ENCODE data around the gene SNX27.

The SNX27 gene

DNA sequence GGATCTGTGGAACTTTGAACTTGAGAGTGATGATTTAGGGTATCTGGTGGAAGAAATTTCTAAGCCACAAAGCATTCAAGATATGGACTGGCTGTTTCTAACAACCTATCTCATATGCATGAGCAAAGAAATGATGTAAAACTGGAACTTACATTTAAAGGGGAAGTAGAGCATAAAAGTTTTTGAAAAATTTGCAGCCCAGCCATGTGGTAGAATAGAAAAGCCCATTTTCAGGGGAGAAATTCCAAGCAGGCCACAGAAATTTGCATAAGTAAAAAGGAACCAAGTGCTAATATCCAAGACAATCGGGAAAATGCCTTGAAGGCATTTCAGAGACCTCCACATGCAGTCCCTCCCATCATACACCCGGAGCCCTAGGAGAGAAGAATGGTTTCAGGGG, 125.2 kb downstream of the SNX27 start:
- no peak for DNase-seq (ENCODE audit: low read depth)
- H3K4me3 ChIP-seq (replicated peaks; ENCODE audit: low read depth, low read length): no peak overlapping the region
- TF ChIP-seq, protein P1, sequence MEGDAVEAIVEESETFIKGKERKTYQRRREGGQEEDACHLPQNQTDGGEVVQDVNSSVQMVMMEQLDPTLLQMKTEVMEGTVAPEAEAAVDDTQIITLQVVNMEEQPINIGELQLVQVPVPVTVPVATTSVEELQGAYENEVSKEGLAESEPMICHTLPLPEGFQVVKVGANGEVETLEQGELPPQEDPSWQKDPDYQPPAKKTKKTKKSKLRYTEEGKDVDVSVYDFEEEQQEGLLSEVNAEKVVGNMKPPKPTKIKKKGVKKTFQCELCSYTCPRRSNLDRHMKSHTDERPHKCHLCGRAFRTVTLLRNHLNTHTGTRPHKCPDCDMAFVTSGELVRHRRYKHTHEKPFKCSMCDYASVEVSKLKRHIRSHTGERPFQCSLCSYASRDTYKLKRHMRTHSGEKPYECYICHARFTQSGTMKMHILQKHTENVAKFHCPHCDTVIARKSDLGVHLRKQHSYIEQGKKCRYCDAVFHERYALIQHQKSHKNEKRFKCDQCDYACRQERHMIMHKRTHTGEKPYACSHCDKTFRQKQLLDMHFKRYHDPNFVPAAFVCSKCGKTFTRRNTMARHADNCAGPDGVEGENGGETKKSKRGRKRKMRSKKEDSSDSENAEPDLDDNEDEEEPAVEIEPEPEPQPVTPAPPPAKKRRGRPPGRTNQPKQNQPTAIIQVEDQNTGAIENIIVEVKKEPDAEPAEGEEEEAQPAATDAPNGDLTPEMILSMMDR (IDR thresholded peaks at IDR 0.05; ENCODE audit: low read length, missing control alignments): no peak

DNA sequence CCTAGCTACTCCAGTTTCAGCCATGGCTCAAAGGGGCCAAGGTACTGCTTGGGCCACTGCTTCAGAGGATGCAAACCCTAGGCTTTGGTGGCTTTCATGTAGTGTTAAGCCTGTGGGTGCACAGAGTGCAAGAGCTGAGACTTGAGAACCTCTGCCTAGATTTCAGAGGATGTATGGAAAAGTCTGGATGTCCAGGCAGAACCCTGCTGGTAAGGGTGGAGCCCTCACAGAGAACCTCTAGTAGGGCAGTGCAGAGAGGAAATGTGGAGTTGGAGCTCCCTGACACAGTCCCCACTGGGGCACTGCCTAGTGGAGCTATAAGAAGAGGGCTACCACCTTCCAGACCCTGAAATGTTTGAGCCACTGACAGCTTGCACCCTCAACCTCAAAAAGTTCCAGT, 125.6 kb downstream of the SNX27 start:
- no peak overlapping the region for H3K4me3 ChIP-seq (replicated peaks; ENCODE audit: low read depth, low read length)
- TF ChIP-seq, protein P1 (IDR thresholded peaks at IDR 0.05; ENCODE audit: low read length, missing control alignments): no peak
- DNase-seq (ENCODE audit: low read depth): no peak

DNA sequence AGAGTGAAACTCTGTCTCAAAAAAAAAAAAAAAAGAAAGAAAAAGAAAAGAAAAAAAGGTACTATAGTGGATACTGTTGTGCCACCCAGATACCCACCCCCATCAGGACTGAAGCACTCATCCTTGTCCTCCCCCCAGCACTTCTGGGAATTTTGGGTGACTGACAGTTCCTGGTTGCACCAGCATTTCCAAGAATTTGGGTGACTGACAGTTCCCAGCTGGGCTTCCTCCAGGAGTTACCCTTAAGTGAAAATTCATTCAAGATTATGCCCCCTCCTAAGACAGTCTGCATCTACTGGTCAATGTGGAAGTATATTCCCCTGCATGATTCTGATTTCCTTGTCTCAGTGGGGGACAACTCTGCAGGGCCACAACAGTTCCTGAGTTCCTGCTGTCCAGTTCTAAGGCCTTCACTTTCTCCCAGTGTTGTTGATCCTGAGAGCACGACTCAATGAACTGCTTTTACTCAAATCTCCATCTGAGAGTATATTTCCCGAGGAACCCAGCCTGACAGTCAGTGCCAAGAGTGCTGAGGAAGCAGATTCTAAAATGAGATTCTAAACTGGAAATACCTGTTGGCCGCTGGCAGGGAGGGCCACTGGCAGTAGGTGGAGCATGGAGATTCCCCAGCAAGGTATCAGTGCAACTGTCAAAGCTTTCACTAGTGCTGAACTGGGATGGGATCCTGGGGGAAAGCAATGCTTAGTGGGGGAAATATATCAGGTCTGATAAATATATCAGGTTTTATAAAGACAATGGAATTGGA, 127.9 kb downstream of the SNX27 start:
- no peak for DNase-seq (ENCODE audit: low read depth)
- TF ChIP-seq, protein P1 (IDR thresholded peaks at IDR 0.05; ENCODE audit: low read length, missing control alignments): no peak
- no peak overlapping the region for H3K4me3 ChIP-seq (replicated peaks; ENCODE audit: low read depth, low read length)

DNA sequence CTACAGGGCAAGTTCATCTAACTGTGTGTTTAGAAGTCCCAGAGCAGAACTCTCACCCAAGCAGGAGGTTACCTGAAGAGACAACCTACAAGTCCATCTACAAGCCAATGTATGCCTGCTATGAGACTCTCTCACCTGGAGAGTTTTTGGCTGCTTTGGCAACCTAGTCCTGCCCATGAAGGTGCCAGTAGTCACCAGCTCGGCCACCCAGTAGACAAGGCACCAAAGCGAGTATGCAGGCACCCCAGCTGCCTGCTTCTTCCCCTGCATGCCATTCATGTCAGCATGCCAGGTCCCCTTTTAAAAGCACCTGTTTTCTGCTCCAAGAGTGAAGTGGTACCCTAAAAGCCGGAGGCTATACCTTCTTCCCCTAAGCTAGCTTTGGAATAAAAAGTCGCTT, 129.7 kb downstream of the SNX27 start:
- H3K4me3 ChIP-seq (replicated peaks; ENCODE audit: low read depth, low read length): no peak overlapping the region
- no peak for DNase-seq (ENCODE audit: low read depth)
- TF ChIP-seq, protein P1 (IDR thresholded peaks at IDR 0.05; ENCODE audit: low read length, missing control alignments): no peak
